ENCODE data around the gene DST. TPM values are rescaled to one million over a fixed set of nuclear protein-coding genes. Genes with fewer than 3 reads are reported as not detected.

The DST gene
- total RNA-seq, 1 experiment from 2014 or later: 91.9 TPM

DNA sequence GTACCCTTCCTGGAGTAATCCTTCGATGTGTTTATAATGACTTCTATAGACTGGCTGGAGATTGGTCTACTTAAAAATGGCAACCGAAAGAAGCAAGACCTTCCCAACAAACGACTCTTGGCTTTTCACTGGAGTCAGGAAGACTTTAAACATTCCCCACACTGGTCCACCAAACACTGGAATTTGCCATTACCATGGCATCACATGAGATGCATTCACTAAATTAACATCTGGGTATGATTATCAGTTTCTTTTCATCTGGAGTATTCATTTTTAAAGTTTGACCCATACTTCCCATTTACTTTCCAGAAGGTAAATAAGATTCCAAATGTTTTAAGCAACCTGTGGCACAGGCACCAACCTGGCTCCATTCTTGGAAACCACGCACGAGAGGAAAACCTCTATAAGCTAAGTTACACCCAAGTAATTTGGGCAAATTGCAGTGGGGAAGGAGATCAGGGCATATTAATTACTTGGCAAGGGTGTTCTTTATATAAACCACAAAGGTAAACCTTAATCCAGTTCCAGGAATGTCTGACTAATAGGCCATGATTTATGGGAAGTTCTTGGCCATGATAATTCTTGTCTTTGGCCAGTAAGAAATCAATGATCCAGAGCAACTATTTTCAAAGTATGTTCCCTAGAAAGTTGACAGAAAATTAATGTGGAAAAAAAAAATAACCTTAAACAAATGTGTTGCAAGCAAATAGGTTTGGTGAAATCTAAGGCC, 205.4 kb downstream of the DST start:
- H3K23ac ChIP-seq (ENCODE audit: insufficient read length, low read depth, low read length): no peak overlapping the region
- Mint-ChIP-seq H3K9me3 (peaks cover 17 to 21% of the 10 kb centered on the region in 2 experiments), H3K27ac (no peak overlapping the region), H3K4me1 (no peaks in the 10 kb centered on the region), H3K36me3 (ENCODE audit: insufficient read depth in 1 of 3, low read depth in 3 of 3) (peaks cover 5 to 15% (median 5%) of the 10 kb centered on the region in 3 experiments; a peak in 6 of 7 replicates), H3K4me3 (no peak overlapping the region), H3K27me3 (ENCODE audit: low read depth) (no peaks in the 10 kb centered on the region; the same call in 1 of the 2 replicates)
- H3K4me2 ChIP-seq (ENCODE audit: insufficient read depth, insufficient read length, low read length): no peak overlapping the region
- no peak for DNase-seq
- no peak overlapping the region for H3K18ac ChIP-seq (ENCODE audit: insufficient read length, low read depth, low read length)
- H3K14ac ChIP-seq (ENCODE audit: insufficient read depth, low read length): no peak overlapping the region
- no peak overlapping the region for H2BK12ac ChIP-seq (ENCODE audit: insufficient read length, low read depth, low read length)
- H3K4ac ChIP-seq (ENCODE audit: low read depth, low read length): no peak overlapping the region
- H3K23me2 ChIP-seq (ENCODE audit: insufficient read length, low read depth, low read length, poor library complexity, severe bottlenecking): no peaks in the 10 kb centered on the region
- H2AFZ ChIP-seq (ENCODE audit: low read length): no peak overlapping the region
- H3K79me1 ChIP-seq (ENCODE audit: insufficient read depth, low read depth, low read length, poor library complexity, severe bottlenecking): no peaks in the 10 kb centered on the region
- no peak overlapping the region for H4K8ac ChIP-seq (replicated peaks; ENCODE audit: insufficient read length, low read depth, low read length)
- H3T11ph ChIP-seq (ENCODE audit: low read length): no peak overlapping the region
- H3K27me3 ChIP-seq (ENCODE audit: insufficient read depth, low read length): no peaks in the 10 kb centered on the region
- peaks cover 8% of the 10 kb centered on the region for H3K9me3 ChIP-seq (ENCODE audit: control insufficient read depth, low read depth, low read length)
- H3K9ac ChIP-seq (ENCODE audit: extremely low read depth, insufficient read length, low read length): no peak overlapping the region
- no peak overlapping the region for H2BK120ac ChIP-seq (ENCODE audit: low read depth, low read length, poor library complexity, severe bottlenecking)
- H4K5ac ChIP-seq (ENCODE audit: insufficient read length, low read depth, low read length): no peak overlapping the region
- H4K20me1 ChIP-seq (ENCODE audit: control insufficient read depth, insufficient read depth, insufficient read length): no peaks in the 10 kb centered on the region
- H4K91ac ChIP-seq (ENCODE audit: insufficient read length, low read depth, low read length): no peak overlapping the region
- no peak overlapping the region for H2AK5ac ChIP-seq (ENCODE audit: insufficient read length, low read length)
- no peak overlapping the region for H3K56ac ChIP-seq (ENCODE audit: insufficient read length, low read depth, low read length)
- no peak overlapping the region for H2BK20ac ChIP-seq (ENCODE audit: low read depth, low read length, poor library complexity, severe bottlenecking)
- no peak overlapping the region for H2BK15ac ChIP-seq (ENCODE audit: low read depth, low read length)
- no peaks in the 10 kb centered on the region for H3K4me1 ChIP-seq (ENCODE audit: insufficient read depth, low read length)
- no peak overlapping the region for H2BK5ac ChIP-seq (ENCODE audit: insufficient read length, low read length)
- H3K27ac ChIP-seq (ENCODE audit: insufficient read length, low read depth, low read length): no peak overlapping the region
- WGBS (ENCODE audit: extremely low coverage, insufficient read length, low lambda C conversion rate): no CpG with 5 or more reads among the region's 5 CpGs
- TF ChIP-seq, protein P1, sequence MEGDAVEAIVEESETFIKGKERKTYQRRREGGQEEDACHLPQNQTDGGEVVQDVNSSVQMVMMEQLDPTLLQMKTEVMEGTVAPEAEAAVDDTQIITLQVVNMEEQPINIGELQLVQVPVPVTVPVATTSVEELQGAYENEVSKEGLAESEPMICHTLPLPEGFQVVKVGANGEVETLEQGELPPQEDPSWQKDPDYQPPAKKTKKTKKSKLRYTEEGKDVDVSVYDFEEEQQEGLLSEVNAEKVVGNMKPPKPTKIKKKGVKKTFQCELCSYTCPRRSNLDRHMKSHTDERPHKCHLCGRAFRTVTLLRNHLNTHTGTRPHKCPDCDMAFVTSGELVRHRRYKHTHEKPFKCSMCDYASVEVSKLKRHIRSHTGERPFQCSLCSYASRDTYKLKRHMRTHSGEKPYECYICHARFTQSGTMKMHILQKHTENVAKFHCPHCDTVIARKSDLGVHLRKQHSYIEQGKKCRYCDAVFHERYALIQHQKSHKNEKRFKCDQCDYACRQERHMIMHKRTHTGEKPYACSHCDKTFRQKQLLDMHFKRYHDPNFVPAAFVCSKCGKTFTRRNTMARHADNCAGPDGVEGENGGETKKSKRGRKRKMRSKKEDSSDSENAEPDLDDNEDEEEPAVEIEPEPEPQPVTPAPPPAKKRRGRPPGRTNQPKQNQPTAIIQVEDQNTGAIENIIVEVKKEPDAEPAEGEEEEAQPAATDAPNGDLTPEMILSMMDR (conservative IDR thresholded peaks at IDR 0.05): no peak
- no peaks in the 10 kb centered on the region for H3K79me2 ChIP-seq (ENCODE audit: insufficient read depth, low read length)
